ENCODE results near the gene TBCK.
"Not testable (repeated sequence)": the region's sequence is repeated elsewhere in the genome, so short reads cannot be mapped to it uniquely, and the experiment has no call there.

Gene TBCK

GRCh38 chr4:106284227-106284626 is 31.8 kb downstream of the TBCK start:
- no peak for DNase-seq

GRCh38 chr4:106277140-106277675 is 38.8 kb downstream of the TBCK start:
- no peak for DNase-seq

DNA sequence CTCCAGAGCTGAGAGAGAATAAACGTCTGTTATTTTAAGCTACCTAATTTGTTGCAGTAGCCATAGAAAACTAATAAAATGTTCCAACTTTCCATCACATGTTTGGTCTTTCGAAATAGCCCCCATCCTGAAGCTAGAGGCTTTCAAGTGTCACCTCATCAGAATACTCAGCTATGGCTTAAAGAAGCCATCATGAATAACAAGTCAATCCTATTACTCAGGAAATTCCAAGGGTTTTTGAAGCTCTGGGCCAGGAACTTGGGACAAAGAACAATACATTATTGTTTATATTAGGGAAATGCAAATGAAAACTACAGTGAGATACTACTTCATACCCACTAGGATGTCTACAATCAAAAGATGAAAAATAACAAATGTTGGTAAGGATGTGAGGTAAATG is 42.2 kb downstream of the TBCK start:
- DNase-seq, result no peak

GRCh38 chr4:106270736-106271135 is 45.3 kb downstream of the TBCK start:
- no peak for DNase-seq

GRCh38 chr4:106269711-106270110 is 46.3 kb downstream of the TBCK start:
- no peak for DNase-seq

GRCh38 chr4:106268786-106269185 is 47.2 kb downstream of the TBCK start:
- no peak for DNase-seq

DNA sequence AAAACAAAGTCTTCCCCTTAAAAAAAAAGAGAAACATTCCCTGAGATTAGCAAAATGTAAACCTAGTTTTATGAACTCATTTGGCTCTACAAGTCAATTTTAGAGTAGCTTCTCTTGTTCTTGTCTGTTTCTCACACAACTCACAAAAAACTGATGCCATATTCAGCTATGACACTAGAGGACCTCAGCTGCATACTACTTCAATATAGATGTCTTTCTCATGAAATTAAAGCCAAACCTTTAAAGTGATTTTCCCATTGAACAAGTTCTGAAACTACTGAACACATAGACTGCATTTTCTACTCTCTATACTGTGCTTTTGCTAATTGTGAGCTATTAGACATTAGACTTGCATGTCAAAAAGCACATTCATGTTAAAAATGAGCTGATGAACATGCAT is 49.8 kb downstream of the TBCK start:
- DNase-seq, result no peak

- no peak for DNase-seq
Observed at GRCh38 chr4:106264331-106264728, 51.7 kb downstream of the TBCK start.

GRCh38 chr4:106263594-106264330 is 52.2 kb downstream of the TBCK start:
- DNase-seq, result no peak

DNA sequence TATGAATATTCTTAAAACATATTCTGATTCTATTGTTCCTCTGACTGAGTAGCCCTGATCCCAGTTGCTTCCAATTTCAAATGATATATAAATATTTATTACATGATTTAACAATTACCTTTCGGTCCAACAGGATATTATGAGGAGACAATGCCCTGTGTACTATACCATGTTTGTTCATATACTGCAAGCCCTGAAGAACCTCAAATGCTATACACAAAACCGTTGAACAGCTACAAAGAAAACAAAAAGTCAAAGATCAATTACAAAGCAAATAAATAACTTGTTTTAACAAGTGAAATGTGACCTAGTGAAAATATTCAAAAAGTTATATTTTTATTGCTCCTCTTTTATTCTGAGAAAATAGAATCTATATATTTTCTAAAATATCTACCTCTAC is 54.0 kb downstream of the TBCK start:
- DNase-seq, result no peak

GRCh38 chr4:106258145-106259045 is 57.6 kb downstream of the TBCK start:
- no peak for DNase-seq

- DNase-seq, result no peak
Observed at GRCh38 chr4:106256190-106256589, 59.8 kb downstream of the TBCK start.

DNA sequence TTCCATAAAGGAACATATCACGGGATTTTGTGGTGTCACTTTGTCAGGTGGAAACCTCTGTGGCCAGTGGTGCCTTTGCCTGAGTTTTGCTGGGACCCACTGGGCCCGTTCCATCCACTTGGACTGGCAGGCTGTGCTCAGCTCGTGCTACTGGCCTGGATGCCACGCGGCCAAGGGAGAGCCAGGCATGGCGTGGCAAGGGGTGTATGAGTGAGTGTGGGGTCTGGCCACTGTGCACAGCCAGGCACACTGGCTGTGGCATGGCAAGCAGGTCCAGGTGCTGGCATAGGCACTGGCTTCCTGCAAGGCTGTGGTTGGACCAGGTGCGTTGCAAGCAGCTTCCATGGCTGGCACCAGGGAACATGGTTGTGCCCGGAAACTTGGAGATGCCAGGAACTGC is 60.8 kb downstream of the TBCK start:
- DNase-seq, result no peak

- DNase-seq, result no peak
Observed at GRCh38 chr4:106253364-106254129, 62.5 kb downstream of the TBCK start.

- DNase-seq, result no peak
Observed at GRCh38 chr4:106247600-106247999, 68.4 kb downstream of the TBCK start.

- no peak for DNase-seq
Observed at GRCh38 chr4:106246441-106246840, 69.6 kb downstream of the TBCK start.

DNA sequence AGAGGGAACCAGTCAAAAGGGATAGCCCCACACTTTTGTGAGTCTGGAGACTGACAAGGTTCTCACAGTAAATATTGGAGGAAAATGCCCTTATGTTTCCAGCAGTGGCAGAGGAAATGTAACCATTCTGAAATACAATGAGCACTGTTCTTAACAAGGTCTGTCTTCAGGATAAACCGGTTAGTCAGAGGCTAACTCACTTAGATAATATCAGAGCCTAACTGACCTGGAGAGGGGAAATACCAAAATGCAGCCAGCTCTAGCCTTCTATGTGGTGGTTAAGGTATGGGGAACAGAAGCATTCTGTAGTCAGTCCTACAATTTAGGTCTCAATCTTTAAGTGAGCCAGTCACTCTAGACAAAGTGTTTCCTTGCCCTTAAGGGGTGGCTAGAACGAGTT is 70.8 kb downstream of the TBCK start:
- no peak for DNase-seq

DNA sequence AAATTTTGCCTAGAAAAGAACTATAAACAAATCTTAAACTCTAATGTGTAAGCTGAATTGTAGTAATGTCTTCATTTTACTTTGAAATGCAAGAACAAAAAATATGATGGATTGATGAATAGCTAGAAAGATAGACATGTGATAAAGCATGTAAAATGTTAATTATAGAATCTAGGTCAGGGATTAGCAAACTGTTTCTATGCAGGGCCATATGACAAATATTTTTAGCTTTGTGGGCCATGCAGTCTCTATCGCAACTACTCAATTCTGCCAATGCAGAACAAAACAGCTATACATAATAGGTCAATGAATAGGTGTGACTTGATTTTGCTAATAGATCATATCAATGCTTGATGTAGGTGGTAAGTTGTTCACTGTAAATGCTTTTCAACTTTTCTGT is 75.3 kb downstream of the TBCK start:
- no peak for DNase-seq

DNA sequence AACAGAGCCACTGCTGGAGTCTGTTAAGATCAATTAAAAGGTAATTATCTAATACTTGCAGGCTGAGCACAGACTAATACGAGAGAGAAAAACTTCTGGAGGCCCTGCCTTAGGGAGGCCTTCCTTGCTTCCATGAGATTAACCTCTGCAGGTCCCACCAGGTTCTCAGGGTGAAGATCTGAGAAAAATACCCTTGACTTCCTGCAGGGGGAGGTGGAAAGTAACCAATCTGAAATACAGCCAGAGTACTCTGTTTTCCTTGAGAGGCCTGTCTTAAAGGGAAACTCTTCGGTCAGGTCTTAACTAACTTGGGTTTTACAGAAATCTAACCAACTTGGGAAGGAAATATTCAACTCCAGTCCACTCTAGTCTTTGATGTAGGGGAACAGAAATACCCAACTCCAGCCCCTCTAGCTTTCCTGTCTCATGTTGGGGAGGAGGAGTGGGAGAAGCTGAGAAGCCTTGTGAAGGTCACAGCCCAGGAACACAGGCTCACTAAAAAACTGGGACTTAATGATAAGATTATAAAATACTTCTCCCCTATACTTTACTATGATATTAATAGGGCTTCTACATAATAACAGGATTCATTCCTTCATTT is 77.1 kb downstream of the TBCK start:
- no peak for DNase-seq

GRCh38 chr4:106231931-106232330 is 84.1 kb downstream of the TBCK start:
- no peak for DNase-seq

GRCh38 chr4:106222548-106222947 is 93.5 kb downstream of the TBCK start:
- no peak for DNase-seq

DNA sequence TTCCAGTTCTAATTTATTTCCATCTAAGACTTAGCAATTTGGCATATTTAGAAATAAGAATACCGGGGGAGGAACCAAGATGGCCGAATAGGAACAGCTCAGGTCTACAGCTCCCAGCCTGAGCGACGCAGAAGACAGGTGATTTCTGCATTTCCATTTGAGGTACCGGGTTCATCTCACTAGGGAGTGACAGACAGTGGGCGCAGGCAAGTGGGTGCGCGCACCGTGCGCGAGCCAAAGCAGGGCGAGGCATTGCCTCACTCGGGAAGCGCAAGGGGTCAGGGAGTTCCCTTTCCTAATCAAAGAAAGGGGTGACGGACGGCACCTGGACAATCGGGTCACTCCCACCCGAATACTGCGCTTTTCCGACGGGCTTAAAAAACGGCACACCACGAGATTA is 102.7 kb downstream of the TBCK start:
- DNase-seq, result not testable (repeated sequence)

DNA sequence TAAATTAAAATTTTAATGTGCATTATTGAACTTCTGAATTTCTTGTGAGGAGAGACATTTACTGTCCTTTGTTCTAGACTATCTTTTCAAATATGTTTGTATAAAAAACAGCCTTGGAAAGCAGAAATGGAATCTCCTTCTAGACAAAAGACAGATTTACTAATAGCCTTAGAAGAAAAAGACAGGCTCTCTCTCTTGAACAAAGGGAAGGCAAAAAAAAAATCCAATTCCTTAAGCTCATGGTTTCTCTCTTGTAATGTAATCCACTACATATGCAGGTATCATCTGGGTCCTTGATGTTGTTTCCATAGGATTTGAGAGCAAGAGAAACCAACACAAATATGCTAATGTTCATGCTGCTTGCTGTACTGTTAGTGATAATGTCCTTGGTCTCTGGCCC is 106.0 kb downstream of the TBCK start:
- DNase-seq, result no peak

All from stimulated activated CD4-positive, alpha-beta T cell treated with anti-CD3 and anti-CD28 coated beads, Interleukin-4, amount 100 ng/mL, for 4 hours (primary cell).